HEK293 (cell line): ENCODE results near the gene KANK2.
A peak's percentile ranks its signal among the peaks of the same experiment; 100 is the strongest.

Experiments
- BCL11A ChIP-seq: fragments of 450-650 bp; formaldehyde crosslinking; IDR thresholded peaks from 2 replicates; pipeline ENCODE4 v1.5.1; 2016; ENCODE audit warnings: low read depth, missing biosample characterization, missing genetic modification characterization
- ELK4 ChIP-seq: IDR thresholded peaks from 2 replicates; pipeline ENCODE4 v1.6.1; 2011; ENCODE audit warnings: mild to moderate bottlenecking, low read depth, low read length, borderline replicate concordance
- PATZ1 ChIP-seq: fragments of 450-650 bp; formaldehyde crosslinking; IDR thresholded peaks from 2 replicates; pipeline ENCODE4 v1.5.1; 2016; ENCODE audit warnings: missing biosample characterization, missing genetic modification characterization
- PRDM10 ChIP-seq: fragments of 450-650 bp; formaldehyde crosslinking; IDR thresholded peaks from 2 replicates; pipeline ENCODE4 v1.5.1; 2016; ENCODE audit warnings: missing biosample characterization, missing genetic modification characterization
- PRDM6 ChIP-seq: fragments of 450-650 bp; formaldehyde crosslinking; IDR thresholded peaks from 2 replicates; pipeline ENCODE4 v1.5.1; 2017; ENCODE audit warnings: missing biosample characterization, missing genetic modification characterization
- YY2 ChIP-seq: fragments of 450-650 bp; formaldehyde crosslinking; IDR thresholded peaks from 2 replicates; pipeline ENCODE4 v1.5.1; 2016; ENCODE audit warnings: missing biosample characterization, missing genetic modification characterization
- ZIC2 ChIP-seq: fragments of 450-650 bp; formaldehyde crosslinking; IDR thresholded peaks from 2 replicates; pipeline ENCODE4 v1.5.1; 2016; ENCODE audit warnings: missing biosample characterization, missing genetic modification characterization
- ZNF133 ChIP-seq: fragments of 450-650 bp; formaldehyde crosslinking; IDR thresholded peaks from 2 replicates; pipeline ENCODE4 v1.5.1; 2016; ENCODE audit warnings: missing biosample characterization, missing genetic modification characterization
- ZNF169 ChIP-seq: fragments of 450-650 bp; formaldehyde crosslinking; IDR thresholded peaks from 2 replicates; pipeline ENCODE4 v1.5.1; 2016; ENCODE audit warnings: missing biosample characterization, missing genetic modification characterization
- ZNF223 ChIP-seq: fragments of 450-650 bp; formaldehyde crosslinking; IDR thresholded peaks from 2 replicates; pipeline ENCODE4 v1.5.1; 2016; ENCODE audit warnings: missing biosample characterization, missing genetic modification characterization
- ZNF354C ChIP-seq: fragments of 450-650 bp; formaldehyde crosslinking; IDR thresholded peaks from 2 replicates; pipeline ENCODE4 v1.5.1; 2016; ENCODE audit warnings: missing biosample characterization, missing genetic modification characterization, low read depth, borderline replicate concordance
- ZNF366 ChIP-seq: fragments of 450-650 bp; formaldehyde crosslinking; conservative IDR thresholded peaks from 2 replicates; pipeline ENCODE4 v1.5.1; 2016; ENCODE audit warnings: missing biosample characterization, missing genetic modification characterization
- ZNF398 ChIP-seq: fragments of 450-650 bp; formaldehyde crosslinking; IDR thresholded peaks from 2 replicates; pipeline ENCODE4 v1.5.1; 2017; ENCODE audit warnings: missing biosample characterization, missing genetic modification characterization
- ZNF549 ChIP-seq: fragments of 450-650 bp; IDR thresholded peaks from 2 replicates; pipeline ENCODE4 v1.5.1; 2018; ENCODE audit warnings: missing biosample characterization, missing genetic modification characterization, mild to moderate bottlenecking, inconsistent platforms, moderate library complexity
- ZNF623 ChIP-seq: fragments of 450-650 bp; formaldehyde crosslinking; IDR thresholded peaks from 2 replicates; pipeline ENCODE4 v1.5.1; 2016; ENCODE audit warnings: missing biosample characterization, missing genetic modification characterization
- ZNF843 ChIP-seq: fragments of 450-650 bp; formaldehyde crosslinking; IDR thresholded peaks from 2 replicates; pipeline ENCODE4 v1.5.1; 2016; ENCODE audit warnings: missing biosample characterization, missing genetic modification characterization
- ZSCAN16 ChIP-seq: fragments of 450-650 bp; formaldehyde crosslinking; IDR thresholded peaks from 2 replicates; pipeline ENCODE4 v1.5.1; 2016; ENCODE audit warnings: missing biosample characterization, missing genetic modification characterization
- ZSCAN18 ChIP-seq: fragments of 450-650 bp; formaldehyde crosslinking; IDR thresholded peaks from 2 replicates; pipeline ENCODE4 v1.5.1; 2016; ENCODE audit warnings: missing biosample characterization, missing genetic modification characterization

KANK2 gene

GRCh38 chr19:11203194-11204075 is 6.1 kb upstream of the KANK2 start (continued):
- TF ChIP-seq PRDM10 (tag by site-specific recombination) (peak; percentile 57; the same call in 1 of the 2 replicates), PRDM6 (tag by site-specific recombination) (no peak), ZNF223 (tag by site-specific recombination) (no peak), ZSCAN18 (tag by site-specific recombination) (no peak), ZNF398 (tag by site-specific recombination) (peak; percentile 83), ZNF623 (tag by site-specific recombination) (no peak), ZIC2 (tag by site-specific recombination) (peak; percentile 73), ZNF366 (no peak), BCL11A (tag by site-specific recombination) (peak; percentile 58; the same call in 1 of the 2 replicates), ZSCAN16 (tag by site-specific recombination) (no peak), ELK4 (no peak), PATZ1 (peak; percentile 65), ZNF843 (tag by site-specific recombination) (no peak), ZNF354C (no peak), ZNF169 (tag by site-specific recombination) (no peak), ZNF549 (tag by site-specific recombination) (no peak), YY2 (tag by site-specific recombination) (no peak), ZNF133 (tag by site-specific recombination) (no peak)
- TF ChIP-seq, all 188 proteins: peak for 12
